HG03280 (cell line): ENCODE data around the gene SCNM1.

Experiments
- ATAC-seq: cut with Tn5 transposase; IDR thresholded peaks from one replicate; pipeline ENCODE4 v1.9.1; 2021; ENCODE audit warnings: mild to moderate bottlenecking, moderate library complexity; ENCODE audit not compliant: unreplicated experiment

The SCNM1 gene

GRCh38 chr1:151165738-151166504 is at the start of gene SCNM1, which contains the start of gene LYSMD1:
TSS of gene SCNM1 (plus strand) at chr1:151166144. CDS start at chr1:151166153, 9 bp downstream.
TSS of gene LYSMD1 (minus strand) at chr1:151165902. CDS start at chr1:151165258, 644 bp downstream.
- ATAC-seq: peak; percentile 93

DNA sequence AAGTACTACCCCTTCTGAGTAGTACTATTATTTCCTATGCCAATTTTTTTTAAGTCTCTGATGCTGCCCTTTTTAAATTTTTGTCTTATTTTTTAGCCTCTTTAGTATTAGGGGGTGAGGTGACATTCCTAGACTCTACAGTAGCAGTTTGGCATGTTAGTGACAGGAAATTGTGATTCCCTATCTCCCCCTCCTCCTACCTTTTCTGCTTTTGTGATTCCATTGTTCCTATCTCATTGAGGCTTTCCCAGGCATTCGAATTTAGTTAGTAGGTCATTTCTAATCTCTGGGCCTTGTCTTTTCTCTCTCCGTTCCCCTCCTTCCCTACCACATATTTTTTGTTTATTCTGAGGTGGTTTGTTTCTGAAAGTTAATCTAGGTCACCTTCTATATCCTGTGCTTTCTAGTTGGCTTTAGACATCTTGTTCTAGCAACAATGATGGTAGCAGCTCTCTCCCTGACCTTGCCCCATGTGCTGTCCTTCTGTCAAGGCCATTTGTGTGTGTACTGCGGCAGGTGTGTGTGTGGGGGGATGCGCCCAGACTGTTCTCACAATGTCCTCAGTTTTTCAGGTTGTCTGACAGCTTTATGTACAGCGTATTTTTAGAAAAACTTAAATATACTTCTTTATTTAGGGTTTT is 41.1 kb upstream of the SCNM1 start:
- no peak for ATAC-seq

DNA sequence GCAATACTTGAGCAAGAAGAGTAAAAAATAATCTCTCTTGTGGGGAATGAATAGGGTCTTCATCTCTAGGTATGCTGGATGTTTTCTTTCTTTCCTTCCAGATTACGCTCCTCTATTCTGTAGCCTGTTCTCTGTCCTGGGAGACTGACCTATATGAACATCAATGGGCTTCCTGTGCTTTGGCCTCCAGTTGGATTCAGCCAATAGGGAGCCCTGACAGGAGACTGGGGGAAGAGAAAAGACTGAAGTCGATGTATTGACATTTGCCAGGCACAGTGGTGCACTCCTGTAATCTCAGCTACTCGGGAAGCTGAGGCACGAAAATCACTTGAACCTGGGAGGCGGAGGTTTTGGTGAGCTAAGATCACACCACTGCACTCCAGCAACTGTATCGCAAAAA is 37.1 kb upstream of the SCNM1 start:
- no peak for ATAC-seq

DNA sequence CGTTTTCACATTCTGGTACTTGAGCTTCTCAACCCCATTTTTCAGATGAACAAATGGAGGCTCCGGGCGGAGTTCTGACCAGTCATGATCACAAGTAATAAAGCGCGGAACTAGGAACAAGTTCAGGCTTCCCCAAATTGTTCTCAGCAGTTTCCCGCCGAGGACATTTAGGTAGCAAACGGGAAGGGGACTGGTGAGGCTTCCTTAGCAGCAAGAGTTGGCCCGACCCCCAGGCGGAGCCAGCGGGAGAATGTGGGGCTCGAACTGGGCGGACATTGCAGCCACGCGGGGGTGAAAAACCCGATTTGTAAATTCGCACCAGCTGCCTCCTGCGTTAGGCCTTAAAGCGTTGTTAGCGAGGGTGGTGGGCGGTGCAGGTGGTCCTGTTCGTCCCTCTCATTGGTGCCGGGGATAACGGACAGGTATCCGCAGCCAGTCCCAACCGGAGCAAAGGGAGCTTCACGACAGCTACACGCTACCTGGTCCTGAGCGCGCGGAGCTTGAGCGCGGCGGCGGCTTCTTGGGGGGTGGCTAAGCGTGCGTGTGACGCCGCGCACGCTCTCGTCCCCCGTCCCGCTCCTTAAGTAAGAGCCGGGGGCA is 34.9 kb upstream of the SCNM1 start:
- ATAC-seq: peak; percentile 79

DNA sequence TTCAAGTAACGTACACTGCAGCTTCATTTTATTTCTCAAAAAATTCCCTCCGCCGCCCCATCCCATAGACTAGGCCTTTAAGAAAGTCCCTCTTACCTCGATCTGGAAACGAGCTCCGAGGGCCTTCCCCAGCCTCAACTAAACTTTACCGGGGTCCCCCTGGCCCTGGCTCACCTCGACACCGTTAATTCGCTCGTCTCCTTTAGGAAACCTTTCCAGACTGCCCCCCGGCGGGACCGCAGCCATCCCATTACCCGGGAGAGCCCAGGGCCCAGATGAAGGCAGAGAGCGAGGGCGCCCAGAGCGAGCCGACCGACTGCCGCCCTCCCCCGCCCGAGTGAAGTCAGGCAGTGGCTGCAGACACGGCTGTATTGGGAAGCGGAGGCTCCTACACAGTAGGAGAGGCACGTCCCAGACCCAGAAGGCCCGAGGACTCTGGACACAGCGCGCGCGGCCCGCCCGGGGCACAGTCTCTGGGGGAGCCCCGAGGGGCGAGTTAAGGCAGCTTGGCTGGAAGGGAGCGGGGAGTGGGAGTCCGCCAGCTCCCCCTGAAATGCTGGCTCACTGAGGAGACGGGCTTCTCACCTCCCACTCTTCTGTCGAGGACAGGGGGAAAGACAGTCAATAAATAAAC is 34.1 kb upstream of the SCNM1 start:
- ATAC-seq: no peak

GRCh38 chr1:151132335-151133017 is 33.5 kb upstream of the SCNM1 start:
- ATAC-seq: no peak

GRCh38 chr1:151133018-151133806 is 32.7 kb upstream of the SCNM1 start:
- no peak for ATAC-seq

DNA sequence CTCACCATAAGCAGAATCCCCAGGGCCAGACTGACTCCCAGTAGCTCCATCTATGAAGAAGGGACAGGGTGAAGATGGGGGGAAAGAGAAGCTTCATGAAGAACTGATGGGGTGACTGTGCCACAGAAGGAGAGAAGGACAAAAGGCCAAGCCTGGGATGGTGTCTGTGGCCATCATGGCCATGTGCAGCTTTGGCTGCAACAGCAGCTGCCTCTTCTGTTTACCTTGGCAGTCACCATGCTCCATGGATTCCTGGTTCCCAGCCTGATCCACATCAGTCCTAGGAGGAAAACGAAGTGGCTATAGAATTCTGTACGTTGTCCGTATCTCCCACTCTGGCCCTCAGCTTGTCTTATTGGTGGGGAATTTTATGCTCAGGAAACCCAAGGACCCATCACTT is 31.5 kb upstream of the SCNM1 start:
- ATAC-seq: no peak

DNA sequence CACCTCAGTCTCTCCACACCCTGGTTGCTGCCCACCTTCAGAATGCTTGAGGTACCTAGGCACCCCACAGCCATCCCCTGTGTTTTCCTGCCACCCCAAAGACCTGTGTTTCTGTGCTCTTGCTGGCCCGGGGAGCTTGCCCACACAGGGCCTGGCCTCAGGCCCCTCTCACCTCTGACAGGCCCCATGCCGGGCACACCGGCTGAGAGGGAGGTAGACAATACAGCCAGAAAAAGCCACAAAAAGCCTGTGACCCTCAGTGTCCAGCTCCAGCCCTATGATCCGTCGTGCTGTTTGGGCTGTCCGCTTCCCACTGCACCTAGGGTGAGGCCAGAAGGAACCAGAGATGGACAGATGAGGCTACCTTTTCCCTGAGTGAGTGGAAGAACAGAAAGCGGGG is 31.0 kb upstream of the SCNM1 start:
- no peak for ATAC-seq

DNA sequence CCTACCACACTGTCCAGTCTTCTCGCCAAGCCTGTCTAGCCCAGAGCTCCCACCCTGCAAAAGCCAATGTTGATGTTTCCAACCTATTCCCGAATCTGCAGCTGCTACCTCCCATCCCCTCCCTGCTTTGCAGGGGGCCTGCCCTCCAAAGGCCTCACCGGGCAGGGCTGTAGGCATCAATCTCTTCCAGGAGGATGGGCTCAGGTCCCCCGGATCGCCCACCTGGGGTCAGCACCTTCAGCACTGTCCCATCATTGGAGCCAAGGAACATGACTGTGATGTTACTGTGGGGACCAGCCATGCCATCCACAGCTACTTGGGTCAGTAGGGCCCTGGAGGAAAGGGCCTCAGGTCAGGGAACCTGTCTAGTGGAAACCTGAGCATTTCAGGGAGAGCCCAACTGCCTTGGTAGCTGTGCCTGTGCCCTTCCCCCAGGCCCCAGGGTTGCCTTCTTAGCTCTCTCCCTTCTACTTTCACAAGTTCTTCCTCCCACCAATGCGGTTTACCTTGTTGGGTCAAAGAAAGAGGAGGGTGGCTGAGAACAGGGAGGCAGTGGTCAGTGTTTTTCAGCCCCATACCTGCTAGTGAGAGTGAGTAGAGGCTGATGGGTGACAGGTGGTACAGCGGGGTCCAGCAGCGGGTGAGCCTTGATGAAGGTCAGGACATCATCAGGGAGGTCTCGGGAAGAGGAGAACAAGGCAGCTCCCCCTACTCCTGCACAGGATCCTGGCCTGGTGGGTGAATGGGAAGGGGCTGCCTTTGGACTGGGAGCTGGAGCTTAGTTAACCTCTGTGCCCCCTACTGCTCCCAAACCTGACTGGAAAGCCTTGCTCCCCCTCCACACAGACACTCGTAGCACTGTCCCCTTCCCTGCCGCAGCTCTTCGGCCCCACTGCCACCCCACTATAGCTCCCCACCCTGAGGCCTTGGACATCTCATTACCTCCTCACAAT is 30.2 kb upstream of the SCNM1 start:
- no peak for ATAC-seq

- no peak for ATAC-seq
Measured at GRCh38 chr1:151137789-151138188, 28.2 kb upstream of the SCNM1 start.

DNA sequence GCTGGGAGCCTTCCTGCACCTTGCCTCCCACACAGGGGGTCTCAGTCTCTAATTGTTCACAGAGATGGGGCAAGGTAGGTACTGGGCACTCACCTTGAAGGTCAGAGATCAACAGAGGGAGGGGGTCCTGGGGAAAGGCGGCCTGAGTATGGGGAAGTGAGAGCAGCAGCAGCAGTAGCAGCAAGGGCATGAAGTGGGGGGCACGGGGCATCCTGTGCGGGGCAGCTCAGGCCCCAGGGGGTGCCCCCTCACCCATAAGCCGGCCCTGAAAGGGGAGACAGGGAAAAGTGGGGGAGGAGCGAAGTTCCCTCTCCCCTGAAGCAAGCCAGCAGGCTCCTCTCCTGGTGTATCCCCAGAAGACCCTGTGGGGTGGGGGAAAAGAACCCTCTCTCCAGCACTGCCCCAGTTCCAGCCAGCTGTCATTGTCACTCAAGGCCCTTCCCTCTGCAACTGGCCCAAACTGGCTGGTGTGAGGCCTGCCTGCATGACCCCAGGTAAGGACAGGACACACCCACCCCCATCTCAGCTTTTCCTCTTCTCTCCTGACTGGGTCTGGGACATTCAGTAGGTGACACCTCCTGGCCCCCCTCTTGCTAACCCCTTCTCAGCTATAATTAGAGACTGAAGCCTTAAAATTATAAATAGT is 23.4 kb upstream of the SCNM1 start:
- ATAC-seq: no peak

DNA sequence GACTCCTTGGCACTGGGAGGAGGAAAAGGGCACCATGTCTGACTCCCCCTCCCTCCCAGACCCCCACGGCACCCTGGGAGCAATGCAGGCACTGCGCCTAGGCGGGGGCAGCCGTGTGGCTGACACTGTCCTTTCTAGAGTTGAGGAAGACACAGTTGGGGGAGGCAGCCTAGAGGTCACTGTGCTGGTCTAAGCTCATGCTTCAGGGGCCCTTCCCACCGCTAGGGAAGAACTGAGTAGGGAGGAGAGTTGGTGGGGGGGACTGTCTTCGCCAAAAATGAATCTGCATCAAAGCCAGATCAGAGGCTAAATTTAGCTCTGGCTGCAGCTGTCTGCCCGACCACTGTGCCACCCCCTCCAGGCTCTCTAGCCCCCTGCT is 22.9 kb upstream of the SCNM1 start:
- ATAC-seq: no peak

GRCh38 chr1:151143986-151144385 is 22.0 kb upstream of the SCNM1 start:
- no peak for ATAC-seq

DNA sequence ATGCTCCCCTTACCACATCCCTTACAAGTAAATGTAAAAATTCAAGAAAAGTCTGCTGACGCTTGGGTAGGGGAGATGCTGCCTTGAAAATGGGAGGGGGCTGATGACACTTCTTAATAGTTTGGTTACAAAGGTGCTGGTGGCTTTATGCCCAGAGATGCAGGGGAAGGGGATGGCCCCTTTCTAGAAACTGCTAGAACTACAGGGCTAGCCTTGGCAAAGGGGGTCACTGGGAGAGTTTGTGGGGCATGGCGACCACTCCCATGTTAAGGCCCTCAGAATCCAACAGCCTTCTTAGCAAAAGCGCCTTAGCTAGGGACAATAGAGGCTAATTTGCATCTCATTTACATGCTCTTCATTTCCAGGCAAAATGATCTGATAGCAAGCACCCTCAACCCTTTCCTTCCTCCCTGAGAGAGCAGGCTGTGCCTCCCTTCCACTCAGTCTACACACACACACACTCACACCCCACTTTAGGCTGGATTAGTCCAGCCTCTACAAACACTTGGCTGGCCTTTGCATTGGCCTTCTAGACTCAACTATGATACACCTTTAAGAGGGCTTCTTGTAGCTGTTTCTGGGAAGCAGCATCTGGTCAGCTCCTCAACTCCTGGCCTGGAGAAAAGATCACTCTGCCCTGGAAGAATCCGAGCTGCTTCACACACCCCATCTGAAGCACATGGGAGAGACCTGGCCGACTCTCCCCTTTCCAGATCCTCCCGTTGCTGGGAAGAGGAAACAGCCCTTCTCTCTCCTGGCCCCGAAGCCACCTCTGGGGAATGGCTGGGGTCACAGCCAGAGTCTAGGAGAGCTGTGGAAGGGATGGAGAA is 21.3 kb upstream of the SCNM1 start:
- no peak for ATAC-seq

GRCh38 chr1:151145304-151146071 is 20.5 kb upstream of the SCNM1 start:
- no peak for ATAC-seq

GRCh38 chr1:151146072-151146411 is 19.9 kb upstream of the SCNM1 start:
- no peak for ATAC-seq
